VCaP (cell line): ENCODE data around the gene KCNQ2.
"Not testable (repeated sequence)": the region's sequence is repeated elsewhere in the genome, so short reads cannot be mapped to it uniquely, and the experiment has no call there.

Experiments
- H3K27ac ChIP-seq: fragments of 450-650 bp; 2 replicates; pipeline ENCODE4 v1.5.1; 2017
- TF ChIP-seq, protein P1 (sequence below): fragments of 450-650 bp; conservative IDR thresholded peaks from 2 replicates; pipeline ENCODE4 v1.5.1; 2017; ENCODE audit warnings: mild to moderate bottlenecking, moderate library complexity

Gene KCNQ2

DNA sequence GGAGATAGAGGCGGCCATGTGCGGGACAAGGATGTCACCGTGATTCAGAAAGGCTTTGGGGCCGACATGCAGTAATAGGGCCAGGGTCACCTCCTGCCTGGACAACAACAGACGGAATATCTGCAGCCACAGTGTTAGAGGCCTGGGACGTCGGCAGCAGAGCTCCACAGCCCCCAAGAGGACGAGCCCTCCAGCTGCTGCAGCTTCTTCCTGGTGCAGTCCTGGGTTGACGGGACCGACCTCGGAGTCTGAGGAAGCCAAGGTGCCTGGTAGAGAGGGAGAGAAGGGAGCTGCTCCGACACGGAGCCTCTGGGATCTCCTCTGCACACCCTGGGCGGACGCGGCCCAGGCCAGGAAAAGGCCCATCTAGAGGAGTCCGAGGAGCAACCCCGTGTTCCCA is 88.1 kb downstream of the KCNQ2 start:
- no peak overlapping the region for H3K27ac ChIP-seq
- TF ChIP-seq, protein P1, sequence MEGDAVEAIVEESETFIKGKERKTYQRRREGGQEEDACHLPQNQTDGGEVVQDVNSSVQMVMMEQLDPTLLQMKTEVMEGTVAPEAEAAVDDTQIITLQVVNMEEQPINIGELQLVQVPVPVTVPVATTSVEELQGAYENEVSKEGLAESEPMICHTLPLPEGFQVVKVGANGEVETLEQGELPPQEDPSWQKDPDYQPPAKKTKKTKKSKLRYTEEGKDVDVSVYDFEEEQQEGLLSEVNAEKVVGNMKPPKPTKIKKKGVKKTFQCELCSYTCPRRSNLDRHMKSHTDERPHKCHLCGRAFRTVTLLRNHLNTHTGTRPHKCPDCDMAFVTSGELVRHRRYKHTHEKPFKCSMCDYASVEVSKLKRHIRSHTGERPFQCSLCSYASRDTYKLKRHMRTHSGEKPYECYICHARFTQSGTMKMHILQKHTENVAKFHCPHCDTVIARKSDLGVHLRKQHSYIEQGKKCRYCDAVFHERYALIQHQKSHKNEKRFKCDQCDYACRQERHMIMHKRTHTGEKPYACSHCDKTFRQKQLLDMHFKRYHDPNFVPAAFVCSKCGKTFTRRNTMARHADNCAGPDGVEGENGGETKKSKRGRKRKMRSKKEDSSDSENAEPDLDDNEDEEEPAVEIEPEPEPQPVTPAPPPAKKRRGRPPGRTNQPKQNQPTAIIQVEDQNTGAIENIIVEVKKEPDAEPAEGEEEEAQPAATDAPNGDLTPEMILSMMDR: no peak

DNA sequence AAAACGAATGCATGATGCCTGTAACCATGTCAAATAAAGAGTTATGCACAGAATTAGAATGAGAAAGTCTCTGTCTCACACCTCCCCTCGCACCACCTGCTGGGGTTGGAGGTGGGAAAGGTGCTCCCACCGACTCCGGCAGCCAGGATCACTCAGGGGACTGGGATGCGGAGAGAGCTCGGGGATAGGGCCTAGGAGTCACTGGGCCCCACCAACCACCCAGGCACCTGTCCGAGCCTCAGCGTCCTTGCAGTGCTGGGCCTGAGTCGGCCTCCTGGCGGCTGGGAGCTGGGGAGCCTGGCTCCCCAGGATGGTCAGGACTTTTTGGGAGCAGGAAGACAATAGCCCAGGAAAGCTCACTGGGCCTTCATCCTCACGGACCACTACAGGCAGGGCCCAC is 88.9 kb downstream of the KCNQ2 start:
- no peak overlapping the region for H3K27ac ChIP-seq
- TF ChIP-seq, protein P1: no peak

DNA sequence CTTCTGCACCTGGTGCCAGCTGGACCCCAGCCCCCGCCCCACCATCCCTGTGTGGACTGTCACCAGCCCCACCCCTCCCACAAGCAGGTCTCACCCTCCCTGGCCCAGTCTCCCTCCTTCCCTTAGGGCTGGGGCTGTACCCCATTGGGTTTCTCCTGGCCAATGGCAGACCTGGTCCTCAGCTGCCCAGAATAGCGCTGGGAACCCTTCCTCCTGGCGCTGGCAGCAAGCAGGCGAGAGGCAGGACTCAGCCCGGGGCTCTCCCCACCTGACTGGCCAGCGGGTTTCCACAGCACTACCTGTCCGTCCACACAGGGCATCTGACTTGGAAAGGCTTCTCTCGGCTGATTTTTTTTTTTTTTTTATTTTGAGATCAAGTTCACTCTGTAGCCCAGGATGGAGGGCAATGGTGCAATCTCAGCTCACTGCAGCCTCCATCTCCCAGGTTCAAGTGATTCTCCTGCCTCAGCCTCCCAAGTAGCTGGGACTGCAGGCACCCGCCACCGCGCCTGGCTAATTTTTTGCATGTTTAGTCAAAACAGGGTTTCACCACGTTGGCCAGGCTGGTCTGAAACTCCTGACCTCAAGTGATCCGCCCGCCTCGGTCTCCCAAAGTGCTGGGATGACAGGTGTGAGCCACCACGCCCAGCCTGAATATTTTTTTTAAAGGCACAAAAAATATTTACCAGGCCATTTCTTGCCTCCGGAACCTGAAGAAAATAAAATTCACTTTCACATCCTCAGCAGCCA is 89.7 kb downstream of the KCNQ2 start:
- no peak overlapping the region for H3K27ac ChIP-seq
- TF ChIP-seq, protein P1: no peak

DNA sequence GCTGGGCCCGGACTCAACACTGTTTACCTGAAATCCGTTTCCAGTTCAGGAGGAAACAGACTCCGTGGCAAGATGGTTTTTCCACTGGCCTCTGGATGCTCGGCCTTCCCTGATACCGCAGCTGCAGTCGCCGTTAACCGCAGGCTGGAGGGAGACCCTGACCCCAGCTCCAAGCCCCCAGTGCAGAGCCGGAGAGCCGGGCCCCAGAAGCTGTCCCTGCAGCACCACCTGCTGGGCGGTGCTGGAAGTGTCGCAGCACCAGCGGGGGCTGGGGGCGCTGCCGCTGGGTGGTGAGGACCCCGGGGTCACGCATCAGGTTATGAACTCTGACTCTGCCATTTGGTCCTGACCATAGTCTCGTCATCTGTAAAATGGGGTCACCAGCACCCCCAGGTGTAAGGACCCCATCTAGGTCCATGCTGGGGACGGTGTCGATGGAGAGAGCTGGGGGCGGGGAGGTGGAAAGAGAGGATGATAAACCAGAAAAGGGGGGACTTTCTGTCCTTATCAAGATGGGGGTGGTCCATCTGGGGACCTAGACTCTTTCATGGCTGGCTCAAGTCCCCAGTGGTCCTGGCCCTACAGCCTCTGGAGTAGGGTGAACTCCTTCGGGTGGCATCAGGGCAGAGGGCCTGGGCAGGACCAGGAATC is 90.5 kb downstream of the KCNQ2 start:
- no peak overlapping the region for H3K27ac ChIP-seq
- TF ChIP-seq, protein P1: peak; percentile 98

GRCh38 chr20:63380346-63380870 is 92.0 kb downstream of the KCNQ2 start:
- no peak overlapping the region for H3K27ac ChIP-seq
- TF ChIP-seq, protein P1: no peak

DNA sequence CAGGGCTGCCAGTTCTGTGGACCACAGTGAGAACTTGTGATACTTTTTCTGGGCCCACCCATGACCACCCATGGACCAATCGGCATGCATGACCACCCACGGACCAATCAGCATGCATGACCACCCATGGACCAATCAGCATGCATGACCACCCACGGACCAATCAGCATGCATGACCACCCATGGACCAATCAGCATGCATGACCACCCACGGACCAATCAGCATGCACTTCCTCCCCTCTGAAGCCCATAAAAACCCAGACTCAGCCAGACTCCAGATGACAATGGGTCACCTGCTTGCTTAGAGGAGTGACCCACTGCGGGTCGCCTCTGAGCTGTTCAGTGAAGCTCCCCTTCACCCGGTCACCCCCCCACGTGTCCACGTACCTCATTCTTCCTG is 92.6 kb downstream of the KCNQ2 start:
- H3K27ac ChIP-seq: not testable (repeated sequence)

DNA sequence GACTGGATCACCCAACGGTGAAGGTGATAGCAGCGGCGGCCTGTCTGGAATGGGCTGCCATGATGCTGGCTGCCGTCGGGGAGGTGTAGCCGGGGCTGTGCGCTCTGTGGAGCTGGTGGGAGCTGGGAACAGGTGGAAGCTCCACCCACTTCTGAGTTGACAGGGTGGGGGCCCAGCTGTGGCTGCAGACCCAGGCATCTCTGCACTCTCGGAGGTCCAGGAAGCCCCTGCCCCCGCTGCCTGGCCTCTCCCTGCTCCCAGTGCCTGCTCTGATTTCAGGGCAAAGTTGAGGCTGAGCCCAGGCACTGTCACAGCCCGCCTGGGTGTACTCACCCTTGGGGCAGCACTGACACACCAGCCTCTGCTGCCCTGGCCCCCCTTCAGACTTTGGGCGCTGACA is 93.2 kb downstream of the KCNQ2 start:
- TF ChIP-seq, protein P1: no peak

GRCh38 chr20:63378626-63379025 is 93.8 kb downstream of the KCNQ2 start:
- TF ChIP-seq, protein P1: no peak

More for the DNA sequence above, 93.2 kb downstream of the KCNQ2 start:
- no peak overlapping the region for H3K27ac ChIP-seq

More at GRCh38 chr20:63378626-63379025, 93.8 kb downstream of the KCNQ2 start:
- H3K27ac ChIP-seq: no peak overlapping the region
